Measurements from ENCODE around the gene TGFBRAP1.

Gene TGFBRAP1

DNA sequence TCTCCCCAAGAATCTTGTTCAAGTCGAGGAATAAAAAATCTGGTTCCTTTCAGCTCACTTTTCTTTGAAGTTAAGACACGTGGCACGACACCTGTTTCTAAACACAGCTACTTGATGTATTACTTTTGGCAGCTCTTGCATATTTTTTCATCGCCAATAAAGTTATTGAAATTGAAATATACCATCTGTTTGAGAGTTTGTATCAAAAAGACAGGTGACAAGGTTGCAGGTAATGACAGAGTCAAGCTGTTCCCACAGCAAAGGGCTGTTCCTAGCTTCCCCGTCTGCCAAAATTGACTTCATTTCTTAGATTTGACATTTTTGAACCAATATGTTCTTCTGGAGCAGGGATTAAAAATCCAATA is 93.5 kb downstream of the TGFBRAP1 start:
- no peak for DNase-seq

DNA sequence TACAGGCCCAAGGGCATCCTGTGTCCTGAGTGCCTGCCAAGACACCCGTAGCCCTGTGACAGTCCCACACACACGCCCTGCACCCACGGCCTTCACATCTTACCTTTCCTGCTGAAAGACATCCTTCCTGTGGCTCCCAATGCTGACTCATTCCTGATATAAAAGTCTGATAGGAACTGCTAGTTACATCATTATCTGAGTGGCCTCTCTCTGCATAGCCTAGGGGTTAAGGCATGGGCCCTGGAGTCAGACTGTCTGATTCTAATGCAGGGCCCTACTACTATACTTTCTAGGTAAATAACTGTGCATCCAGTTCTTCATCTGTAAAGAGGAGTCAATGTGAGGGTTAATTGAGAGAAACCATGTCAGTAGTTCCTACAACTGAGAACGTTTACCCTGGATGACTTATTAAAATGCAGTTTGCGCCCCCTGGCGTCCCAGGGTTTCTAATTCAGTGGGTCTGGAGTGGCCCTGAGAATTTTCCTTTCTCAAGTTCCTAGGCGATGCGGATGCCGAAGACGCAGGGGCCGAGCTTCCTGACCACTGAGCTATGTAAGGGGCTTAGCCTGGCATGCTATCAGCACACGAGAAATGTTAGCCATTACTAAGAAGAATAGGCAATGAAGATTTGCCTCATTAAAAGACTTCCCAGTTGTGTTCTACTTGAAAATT is 94.0 kb downstream of the TGFBRAP1 start:
- DNase-seq, result peak; percentile 8

DNA sequence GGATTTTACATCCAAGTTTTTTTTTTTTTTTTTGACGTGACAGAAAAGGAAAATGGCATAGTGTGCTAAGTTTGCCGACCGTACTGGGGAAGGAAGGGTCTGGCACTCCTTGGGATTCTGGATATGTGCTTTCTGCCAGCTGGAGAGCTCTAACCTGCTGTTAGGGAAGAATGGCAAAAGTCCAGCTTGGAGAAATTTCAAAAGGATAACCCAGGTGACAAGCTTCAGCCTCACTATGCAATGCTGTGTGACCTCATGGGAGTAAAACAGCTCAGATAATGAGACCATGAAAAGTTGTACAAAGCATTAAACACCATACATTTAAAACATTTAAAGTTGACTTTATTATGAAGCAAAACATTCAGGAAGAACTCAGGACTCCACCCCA is 98.3 kb downstream of the TGFBRAP1 start:
- DNase-seq, result no peak

DNA sequence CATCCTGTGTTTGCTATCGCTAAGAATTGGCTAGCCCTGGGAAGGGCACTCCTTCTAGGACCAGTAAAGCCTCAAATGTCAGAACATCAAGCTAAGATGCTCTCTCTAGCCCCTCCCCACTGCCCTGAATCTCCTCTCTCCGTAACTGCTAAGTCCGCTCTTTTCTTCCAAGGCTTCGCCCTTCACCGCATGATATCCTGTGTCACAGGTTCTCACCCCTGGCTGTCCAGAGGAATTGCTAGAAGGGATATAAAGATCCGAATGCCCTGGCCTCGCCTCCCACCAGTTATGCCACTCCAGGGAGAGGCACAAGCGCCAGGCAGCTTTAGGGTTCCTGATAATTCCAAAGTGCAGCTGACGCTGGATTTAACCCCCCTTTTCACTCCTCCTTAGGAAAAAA is 105.1 kb downstream of the TGFBRAP1 start:
- DNase-seq, result no peak

DNA sequence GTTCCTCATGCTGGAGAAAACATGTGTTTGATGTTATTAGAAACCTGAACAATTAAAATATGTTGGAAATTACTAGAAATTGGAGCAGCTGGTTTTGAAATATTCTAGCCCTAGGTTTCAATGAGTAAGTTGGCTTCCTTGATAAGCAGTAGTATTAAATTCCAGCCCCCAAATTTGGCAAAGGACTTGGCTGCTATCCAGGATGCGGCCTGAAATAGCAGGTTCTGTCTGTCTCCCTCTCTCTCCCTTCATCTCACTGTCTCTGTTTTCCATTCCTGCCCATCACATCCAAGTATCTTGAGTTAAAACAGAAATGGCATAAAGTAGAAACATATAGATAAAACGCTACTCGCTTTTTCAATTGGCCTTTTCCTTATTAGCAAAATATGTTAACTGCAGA is 108.9 kb downstream of the TGFBRAP1 start:
- DNase-seq, result no peak

DNA sequence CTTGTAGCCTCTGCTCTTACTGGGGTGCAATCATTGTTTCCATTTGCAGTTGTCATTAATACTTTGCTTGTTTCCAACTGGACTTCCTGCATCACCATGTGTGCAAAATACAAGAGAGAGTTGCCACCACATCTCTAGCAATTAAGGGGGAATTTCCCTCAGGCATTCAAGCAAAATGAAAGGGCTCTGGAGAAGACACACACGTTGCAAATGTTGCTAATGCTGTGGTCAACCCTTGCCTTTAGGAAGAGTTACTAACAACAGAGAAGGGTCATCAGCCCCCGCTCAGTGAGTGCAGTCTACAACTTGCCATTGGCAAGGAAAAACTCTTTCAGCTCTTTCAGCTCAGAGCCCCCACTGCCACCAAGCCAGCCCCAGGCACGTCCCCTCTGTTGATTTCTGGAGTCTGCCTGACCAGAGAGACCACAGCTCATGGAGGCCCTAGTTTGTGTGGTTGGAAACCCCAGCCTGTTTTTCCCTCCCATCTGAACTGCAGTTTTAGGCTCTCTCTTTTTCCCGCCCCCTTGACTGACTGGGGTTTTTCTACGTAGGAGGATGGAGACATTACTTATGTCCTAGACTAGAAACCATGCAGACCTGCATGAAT is 113.8 kb downstream of the TGFBRAP1 start:
- DNase-seq, result no peak
